Rectal smooth muscle tissue (tissue), 1 donor: Measurements from ENCODE around the gene NFATC3.
A peak's percentile ranks its signal among the peaks of the same experiment; 100 is the strongest.

Experiments
- H3K27ac ChIP-seq: one replicate; pipeline ENCODE4 v1.7.0; 2013; ENCODE audit warnings: low read depth, low read length, inconsistent platforms
- H3K27me3 ChIP-seq: one replicate; pipeline ENCODE4 v1.7.0; 2013; ENCODE audit warnings: low read length; ENCODE audit not compliant: control insufficient read depth, insufficient read depth
- H3K36me3 ChIP-seq: one replicate; pipeline ENCODE4 v1.7.0; 2013; ENCODE audit warnings: low read length; ENCODE audit not compliant: control insufficient read depth, insufficient read depth
- H3K4me1 ChIP-seq: one replicate; pipeline ENCODE4 v1.7.0; 2013; ENCODE audit warnings: low read length; ENCODE audit not compliant: control insufficient read depth, insufficient read depth
- H3K4me3 ChIP-seq: one replicate; pipeline ENCODE4 v1.7.0; 2013; ENCODE audit warnings: low read length
- H3K9ac ChIP-seq: one replicate; pipeline ENCODE4 v1.7.0; 2013; ENCODE audit warnings: low read length

NFATC3 gene

GRCh38 chr16:68234188-68235107 lies 149.3 kb downstream of the NFATC3 start:
- Histone ChIP-seq H3K27ac (no peak overlapping the region), H3K9ac (peak overlapping the region; percentile 45), H3K27me3 (no peaks in the 10 kb centered on the region), H3K4me1 (peaks cover 6% of the 10 kb centered on the region), H3K36me3 (peaks cover 22% of the 10 kb centered on the region), H3K4me3 (peak overlapping the region; percentile 45)

GRCh38 chr16:68235108-68235886 lies 150.1 kb downstream of the NFATC3 start:
- H3K4me1 ChIP-seq = peaks cover 6% of the 10 kb centered on the region
- H3K27ac ChIP-seq = no peak overlapping the region
- no peaks in the 10 kb centered on the region for H3K27me3 ChIP-seq
- H3K36me3 ChIP-seq = peaks cover 18% of the 10 kb centered on the region
- peak overlapping the region; percentile 45 for H3K9ac ChIP-seq
- peak overlapping the region; percentile 45 for H3K4me3 ChIP-seq

DNA sequence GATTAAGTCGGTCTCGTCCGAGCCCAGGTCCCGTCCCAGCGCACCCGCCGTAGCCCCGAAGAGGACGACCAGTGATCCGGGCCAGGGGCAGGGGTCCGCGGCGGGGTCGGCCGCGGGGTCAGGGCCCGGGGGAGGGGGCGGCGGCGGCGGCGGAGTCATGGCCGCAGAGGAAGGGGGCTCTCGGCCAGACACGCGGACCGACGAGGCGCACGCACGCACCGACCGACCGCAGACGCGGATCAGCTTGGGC lies 150.6 kb downstream of the NFATC3 start, which contains the start of gene ESRP2:
Gene ESRP2, minus strand, starts transcription at position 241 of the 250 bp plus-strand sequence. Its CDS starts 82 bp downstream, at position 159.
- peak within 1 kb of the TSS; percentile 45 for H3K9ac ChIP-seq

GRCh38 chr16:68236137-68236825 lies 151.1 kb downstream of the NFATC3 start:
- peaks cover 8% of the 10 kb centered on the region for H3K36me3 ChIP-seq
- peak overlapping the region; percentile 25 for H3K9ac ChIP-seq
- peak overlapping the region; percentile 89 for H3K4me3 ChIP-seq
- no peaks in the 10 kb centered on the region for H3K27me3 ChIP-seq
- peaks cover 6% of the 10 kb centered on the region for H3K4me1 ChIP-seq
- H3K27ac ChIP-seq = no peak overlapping the region

More for the DNA sequence above, 150.6 kb downstream of the NFATC3 start, which contains the start of gene ESRP2:
- Histone ChIP-seq H3K4me3 (peak within 1 kb of the TSS; percentile 89), H3K27me3 (no peaks in the 10 kb centered on the region), H3K27ac (peak within 1 kb of the TSS; percentile 48), H3K36me3 (peaks cover 13% of the 10 kb centered on the region), H3K4me1 (peaks cover 6% of the 10 kb centered on the region)

GRCh38 chr16:68236826-68237242 lies 151.7 kb downstream of the NFATC3 start:
- peaks cover 4% of the 10 kb centered on the region for H3K36me3 ChIP-seq
- peak overlapping the region; percentile 25 for H3K9ac ChIP-seq
- H3K27ac ChIP-seq = peak overlapping the region; percentile 48
- H3K27me3 ChIP-seq = no peaks in the 10 kb centered on the region
- H3K4me3 ChIP-seq = peak overlapping the region; percentile 89
- peaks cover 6% of the 10 kb centered on the region for H3K4me1 ChIP-seq

DNA sequence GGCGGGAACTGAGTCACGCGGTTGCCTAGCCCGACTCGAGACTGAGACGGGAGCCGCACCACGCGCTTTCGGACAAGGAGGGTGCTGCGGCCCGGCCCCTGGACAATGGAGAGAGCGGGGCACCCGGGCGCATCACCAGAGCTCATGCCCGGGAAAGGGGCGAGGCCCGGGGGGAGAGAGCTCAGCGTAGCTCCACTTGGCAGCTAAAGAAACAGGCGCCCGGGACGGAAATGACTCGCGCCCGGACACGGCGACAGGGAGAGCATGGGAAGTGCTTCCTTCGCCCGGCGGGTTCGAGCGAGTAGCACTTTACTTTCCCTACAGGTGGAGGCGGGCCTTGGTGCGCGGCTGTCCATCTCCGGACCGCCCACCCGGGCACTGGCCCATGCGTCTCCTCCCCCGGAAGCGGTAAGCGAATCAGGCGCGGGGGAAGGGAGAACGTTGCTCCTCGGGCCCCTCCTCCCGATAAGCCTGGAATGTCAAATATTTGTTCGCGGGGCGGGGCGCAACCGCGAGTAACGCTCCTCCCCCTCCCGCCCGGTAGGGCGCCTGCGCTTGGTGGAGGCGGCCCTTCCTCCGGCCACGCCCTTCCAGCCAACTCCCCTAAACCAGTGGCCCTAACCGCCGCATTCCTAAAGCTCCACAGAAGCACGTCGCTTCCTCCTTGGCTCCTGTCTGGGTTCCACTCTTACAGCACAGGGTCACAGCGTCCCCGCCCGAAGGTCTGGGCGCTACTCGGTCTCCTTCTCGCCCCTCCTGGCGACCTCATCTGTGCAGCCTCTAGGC lies 152.3 kb downstream of the NFATC3 start:
- H3K4me1 ChIP-seq = peaks cover 6% of the 10 kb centered on the region
- H3K4me3 ChIP-seq = peak overlapping the region; percentile 89
- peak overlapping the region; percentile 72 for H3K27ac ChIP-seq
- H3K9ac ChIP-seq = peak overlapping the region; percentile 78
- no peaks in the 10 kb centered on the region for H3K27me3 ChIP-seq
- no peaks in the 10 kb centered on the region for H3K36me3 ChIP-seq

DNA sequence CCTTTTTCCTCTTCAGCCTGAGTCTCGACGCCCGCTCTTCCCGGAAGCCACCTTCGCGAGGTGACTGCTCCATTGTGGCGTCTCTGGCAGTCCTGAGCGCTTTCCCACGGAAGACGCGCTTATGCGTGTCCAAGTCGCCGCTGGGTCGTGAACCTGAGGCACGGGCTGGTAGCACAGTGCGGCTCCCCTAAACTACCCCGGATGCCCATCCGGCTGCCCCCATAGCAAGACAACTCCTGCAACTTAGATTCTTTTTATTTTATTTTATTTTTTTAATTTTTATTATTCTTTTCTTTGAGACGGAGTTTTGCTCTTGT lies 152.8 kb downstream of the NFATC3 start:
- no peaks in the 10 kb centered on the region for H3K36me3 ChIP-seq
- H3K27me3 ChIP-seq = no peaks in the 10 kb centered on the region
- peak overlapping the region; percentile 78 for H3K9ac ChIP-seq
- peaks cover 6% of the 10 kb centered on the region for H3K4me1 ChIP-seq
- peak overlapping the region; percentile 72 for H3K27ac ChIP-seq
- H3K4me3 ChIP-seq = peak overlapping the region; percentile 89

GRCh38 chr16:68242085-68242484 lies 156.9 kb downstream of the NFATC3 start:
- Histone ChIP-seq H3K27ac (no peak overlapping the region), H3K36me3 (no peaks in the 10 kb centered on the region), H3K4me1 (peaks cover 8% of the 10 kb centered on the region), H3K4me3 (no peak overlapping the region), H3K27me3 (no peaks in the 10 kb centered on the region), H3K9ac (no peak overlapping the region)

GRCh38 chr16:68242926-68243858 lies 158.0 kb downstream of the NFATC3 start:
- Histone ChIP-seq H3K4me1 (peaks cover 8% of the 10 kb centered on the region), H3K9ac (no peak overlapping the region), H3K36me3 (no peaks in the 10 kb centered on the region), H3K27me3 (no peaks in the 10 kb centered on the region), H3K27ac (no peak overlapping the region), H3K4me3 (no peak overlapping the region)

DNA sequence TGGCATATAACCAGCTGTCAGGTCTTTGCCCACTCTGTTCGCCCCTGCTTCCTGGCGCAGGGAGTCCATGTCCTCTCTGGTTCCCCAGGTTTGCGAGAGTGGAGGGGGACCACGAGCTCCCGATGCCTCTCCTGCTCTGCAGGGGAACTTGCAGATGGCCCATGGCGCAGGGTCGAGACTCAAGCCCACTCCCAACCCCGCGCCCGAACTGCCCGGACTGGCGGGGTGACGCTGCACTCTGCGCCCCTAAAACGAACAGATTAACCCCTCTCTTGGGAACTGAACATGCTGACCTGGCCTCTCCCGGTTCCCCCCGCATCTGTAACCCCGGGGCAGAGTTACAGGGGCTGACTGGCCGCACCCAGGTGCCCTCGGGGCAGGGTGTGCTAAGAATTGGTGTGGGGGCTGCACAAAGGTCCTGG lies 159.3 kb downstream of the NFATC3 start:
- Histone ChIP-seq H3K9ac (peak overlapping the region; percentile 82), H3K27ac (no peak overlapping the region), H3K4me1 (peaks cover 8% of the 10 kb centered on the region), H3K4me3 (peak overlapping the region; percentile 98), H3K27me3 (no peaks in the 10 kb centered on the region), H3K36me3 (no peaks in the 10 kb centered on the region)
